GM18867 (cell line): ENCODE data around the gene STARD7.
"Not testable (repeated sequence)": the region's sequence is repeated elsewhere in the genome, so short reads cannot be mapped to it uniquely, and the experiment has no call there.

Experiments used
- ATAC-seq: cut with Tn5 transposase; IDR thresholded peaks from one replicate; pipeline ENCODE4 v1.9.1; 2021; ENCODE audit warnings: mild to moderate bottlenecking, moderate library complexity; ENCODE audit not compliant: unreplicated experiment

The STARD7 gene, protein sequence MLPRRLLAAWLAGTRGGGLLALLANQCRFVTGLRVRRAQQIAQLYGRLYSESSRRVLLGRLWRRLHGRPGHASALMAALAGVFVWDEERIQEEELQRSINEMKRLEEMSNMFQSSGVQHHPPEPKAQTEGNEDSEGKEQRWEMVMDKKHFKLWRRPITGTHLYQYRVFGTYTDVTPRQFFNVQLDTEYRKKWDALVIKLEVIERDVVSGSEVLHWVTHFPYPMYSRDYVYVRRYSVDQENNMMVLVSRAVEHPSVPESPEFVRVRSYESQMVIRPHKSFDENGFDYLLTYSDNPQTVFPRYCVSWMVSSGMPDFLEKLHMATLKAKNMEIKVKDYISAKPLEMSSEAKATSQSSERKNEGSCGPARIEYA

GRCh38 chr2:96208143-96209010 is at the start of gene STARD7:
Gene STARD7, minus strand, starts transcription at chr2:96208827. Its CDS starts 393 bp downstream, at chr2:96208434.
- peak; percentile 86 for ATAC-seq

- ATAC-seq = not testable (repeated sequence)
Measured at GRCh38 chr2:96257744-96258143, 49.1 kb upstream of the STARD7 start.

DNA sequence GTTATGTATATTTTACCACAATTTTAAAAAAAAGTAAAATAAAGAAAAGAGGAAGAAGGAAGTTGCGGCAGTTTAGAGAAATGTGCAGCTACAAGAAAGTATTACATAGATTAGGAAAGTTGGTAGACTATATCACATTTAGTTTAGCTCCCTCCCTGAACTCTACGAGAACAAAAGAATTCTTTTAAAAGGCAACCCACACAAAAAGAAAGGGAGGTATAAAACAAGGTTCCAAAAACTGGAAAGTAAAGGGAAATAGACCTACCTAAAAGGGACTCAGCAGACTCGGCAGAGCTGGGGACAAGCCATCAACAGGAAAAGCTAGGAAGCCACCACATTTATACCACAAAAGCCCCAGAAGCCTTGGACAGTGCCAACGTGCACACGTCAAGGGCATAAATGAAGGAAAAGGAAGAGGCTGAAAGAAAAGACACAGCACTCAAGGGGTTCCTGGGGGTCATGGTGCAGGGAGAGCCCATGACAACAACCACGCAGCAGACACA is 48.0 kb upstream of the STARD7 start:
- ATAC-seq = no peak

DNA sequence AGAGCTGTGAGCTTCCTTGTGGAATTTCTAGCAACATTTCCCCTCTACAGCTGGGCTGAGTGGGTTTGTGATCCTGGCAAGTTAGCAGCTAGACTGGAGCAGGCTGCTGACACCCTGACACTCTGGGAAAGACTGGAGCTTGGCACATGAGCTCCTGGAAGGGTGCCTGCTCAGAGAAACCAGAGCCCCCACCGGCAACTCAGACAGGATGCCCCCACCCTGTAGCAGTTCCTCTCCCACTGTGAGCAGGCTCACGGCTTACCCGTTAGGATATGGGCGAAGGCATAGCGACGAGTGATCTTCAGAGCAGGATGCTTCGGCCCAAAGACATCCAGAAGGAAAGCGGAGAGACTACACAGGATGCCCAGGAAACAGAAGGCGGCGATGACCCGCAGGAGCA is 45.9 kb upstream of the STARD7 start:
- ATAC-seq = no peak

DNA sequence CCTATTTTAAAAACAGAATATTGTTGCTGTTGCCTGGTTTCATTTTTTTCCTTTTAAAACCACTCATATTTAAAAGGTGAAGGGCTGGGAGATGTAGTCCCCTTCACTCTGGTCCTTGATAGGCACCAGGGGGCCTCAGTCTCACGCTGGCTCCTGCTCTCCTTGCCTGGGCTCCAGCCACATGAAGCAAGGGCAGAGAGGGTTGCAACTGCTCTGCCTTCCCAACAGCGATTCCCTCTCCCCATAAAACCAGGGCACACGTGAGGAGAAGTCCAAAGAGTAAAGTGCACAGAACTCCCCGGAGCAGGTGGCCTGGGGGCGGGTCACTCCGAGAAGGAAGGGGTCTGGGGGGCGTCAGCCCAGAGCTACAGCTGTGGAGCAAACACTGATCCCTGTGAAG is 44.4 kb upstream of the STARD7 start:
- ATAC-seq = no peak

- ATAC-seq = no peak
Measured at GRCh38 chr2:96252526-96252925, 43.9 kb upstream of the STARD7 start.

- no peak for ATAC-seq
Measured at GRCh38 chr2:96251721-96252292, 43.2 kb upstream of the STARD7 start.

- no peak for ATAC-seq
Measured at GRCh38 chr2:96250188-96250587, 41.6 kb upstream of the STARD7 start.

DNA sequence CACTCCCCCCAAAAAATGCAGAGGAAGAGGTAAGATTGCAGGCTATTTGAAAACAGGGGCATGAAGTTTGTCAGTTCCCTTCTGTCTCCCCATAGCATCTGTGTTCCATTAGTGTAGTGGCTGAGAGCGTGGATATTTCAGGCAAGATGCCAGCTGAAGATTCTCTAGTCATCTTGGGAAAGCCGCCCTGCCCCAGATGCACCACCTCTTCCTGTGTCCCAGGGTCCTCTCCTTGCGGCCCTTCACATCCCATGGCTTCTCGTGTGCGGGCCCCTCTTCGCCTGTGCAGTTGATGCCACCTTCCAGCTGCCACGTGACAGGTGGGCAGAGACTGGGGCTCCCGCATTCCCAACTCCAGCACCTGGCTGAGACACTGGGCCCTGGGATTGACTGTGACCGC is 41.0 kb upstream of the STARD7 start:
- ATAC-seq = no peak

DNA sequence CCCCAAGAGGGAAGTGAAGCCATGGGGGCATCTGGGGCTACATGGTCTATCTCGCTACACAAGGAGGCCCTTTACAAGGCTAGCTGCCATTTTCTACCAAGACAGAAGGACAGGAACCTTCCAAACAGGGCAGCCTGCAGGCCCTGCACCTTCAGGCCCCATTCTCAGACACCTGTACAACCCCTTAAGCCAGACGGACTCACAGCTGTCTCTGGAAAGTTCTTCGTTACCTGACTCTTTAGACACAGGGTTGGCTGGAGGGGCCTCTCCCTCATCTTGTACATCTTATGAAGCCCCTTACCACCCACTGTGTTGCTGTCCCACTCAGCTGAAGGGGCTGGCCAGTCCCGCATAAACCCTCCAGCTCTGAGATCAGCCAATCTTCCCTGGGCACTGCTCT is 40.0 kb upstream of the STARD7 start:
- ATAC-seq = no peak

GRCh38 chr2:96247896-96248295 is 39.3 kb upstream of the STARD7 start:
- no peak for ATAC-seq

GRCh38 chr2:96247009-96247408 is 38.4 kb upstream of the STARD7 start:
- no peak for ATAC-seq

GRCh38 chr2:96245609-96246390 is 37.2 kb upstream of the STARD7 start:
- no peak for ATAC-seq

DNA sequence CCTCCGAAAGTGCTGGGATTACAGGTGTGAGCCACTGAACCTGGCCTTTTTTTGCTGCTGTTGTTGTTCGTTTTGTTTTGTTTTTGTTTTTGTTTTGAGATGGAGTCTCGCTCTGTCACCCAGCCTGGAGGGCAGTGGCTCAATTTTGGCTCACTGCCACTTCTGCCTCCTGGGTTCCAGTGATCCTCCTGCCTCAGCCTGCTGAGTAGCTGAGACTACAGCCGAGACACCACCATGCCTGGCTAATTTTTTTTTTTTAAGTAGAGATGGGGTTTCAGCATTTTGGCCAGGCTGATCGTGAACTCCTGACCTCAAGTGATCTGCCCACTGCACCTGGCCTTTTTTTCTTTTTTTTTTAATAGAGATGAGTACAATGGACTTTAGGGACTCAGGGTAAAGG is 35.2 kb upstream of the STARD7 start:
- no peak for ATAC-seq

DNA sequence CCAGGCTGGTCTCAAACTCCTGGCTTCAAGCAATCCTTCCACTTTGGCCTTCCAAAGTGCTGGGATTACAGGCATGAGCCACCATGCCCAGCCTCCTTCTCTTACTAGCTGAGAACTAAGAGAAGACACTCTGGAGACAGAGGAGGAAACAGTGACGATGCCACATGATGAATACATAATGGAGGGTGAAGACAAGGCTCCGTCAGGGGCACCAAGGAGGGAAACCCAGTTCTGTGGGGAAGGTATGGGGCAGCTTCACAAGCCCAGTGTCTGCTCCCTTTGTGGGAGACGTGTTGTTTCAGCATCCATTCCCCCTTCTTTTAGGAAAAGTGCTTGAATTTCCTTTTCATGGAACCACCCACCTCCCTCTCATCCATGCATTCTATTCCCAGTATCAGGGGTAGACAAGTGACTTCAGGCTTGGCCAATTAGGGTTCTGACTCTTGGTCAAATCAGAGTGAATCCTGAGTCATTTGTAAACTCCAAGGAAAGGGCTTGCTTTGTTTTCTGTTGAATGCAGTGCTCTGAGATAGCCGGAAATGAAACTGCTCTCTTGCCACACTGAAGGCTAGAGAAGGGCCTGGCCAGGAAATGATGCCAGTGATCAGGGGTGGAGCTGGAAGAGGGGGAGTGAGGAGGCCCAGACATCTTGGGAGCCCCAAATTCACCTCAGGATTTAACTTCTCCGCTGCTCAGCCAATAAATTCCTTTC is 33.4 kb upstream of the STARD7 start:
- ATAC-seq = peak; percentile 90

GRCh38 chr2:96241227-96241626 is 32.6 kb upstream of the STARD7 start:
- ATAC-seq = no peak

- no peak for ATAC-seq
Measured at GRCh38 chr2:96240341-96241038, 31.9 kb upstream of the STARD7 start.

GRCh38 chr2:96239745-96240264 is 31.2 kb upstream of the STARD7 start:
- ATAC-seq = no peak

- ATAC-seq = no peak
Measured at GRCh38 chr2:96239091-96239490, 30.5 kb upstream of the STARD7 start.
